SKM-1 (cell line): ENCODE measurements around the gene OR52E4.

Experiments used
- DNase-seq: peaks from one replicate; lab custom pipeline; 2025; ENCODE audit not compliant: unreplicated experiment; lab: John Stamatoyannopoulos, UW

OR52E4 gene

DNA sequence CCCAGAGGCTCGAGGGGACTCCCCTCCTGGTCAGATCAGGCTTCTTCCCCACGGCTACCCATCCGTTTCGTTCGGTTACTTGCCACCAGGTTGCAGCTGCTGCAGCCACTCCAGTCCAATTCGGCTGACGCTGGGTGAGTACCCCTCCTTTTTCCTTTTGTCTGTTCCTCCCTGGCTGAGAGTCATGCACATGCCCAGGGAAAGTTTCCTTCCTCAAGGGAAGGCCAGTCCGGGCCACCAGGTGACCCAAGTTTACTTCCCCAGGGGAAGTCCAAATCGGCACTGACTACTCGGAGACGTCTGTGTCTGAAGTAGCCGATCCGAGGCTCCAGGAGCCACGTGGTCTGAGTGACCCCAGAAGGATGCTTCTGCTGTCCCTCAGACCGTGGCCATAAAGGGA lies 48.4 kb downstream of the OR52E4 start:
- DNase-seq, result no peak

DNA sequence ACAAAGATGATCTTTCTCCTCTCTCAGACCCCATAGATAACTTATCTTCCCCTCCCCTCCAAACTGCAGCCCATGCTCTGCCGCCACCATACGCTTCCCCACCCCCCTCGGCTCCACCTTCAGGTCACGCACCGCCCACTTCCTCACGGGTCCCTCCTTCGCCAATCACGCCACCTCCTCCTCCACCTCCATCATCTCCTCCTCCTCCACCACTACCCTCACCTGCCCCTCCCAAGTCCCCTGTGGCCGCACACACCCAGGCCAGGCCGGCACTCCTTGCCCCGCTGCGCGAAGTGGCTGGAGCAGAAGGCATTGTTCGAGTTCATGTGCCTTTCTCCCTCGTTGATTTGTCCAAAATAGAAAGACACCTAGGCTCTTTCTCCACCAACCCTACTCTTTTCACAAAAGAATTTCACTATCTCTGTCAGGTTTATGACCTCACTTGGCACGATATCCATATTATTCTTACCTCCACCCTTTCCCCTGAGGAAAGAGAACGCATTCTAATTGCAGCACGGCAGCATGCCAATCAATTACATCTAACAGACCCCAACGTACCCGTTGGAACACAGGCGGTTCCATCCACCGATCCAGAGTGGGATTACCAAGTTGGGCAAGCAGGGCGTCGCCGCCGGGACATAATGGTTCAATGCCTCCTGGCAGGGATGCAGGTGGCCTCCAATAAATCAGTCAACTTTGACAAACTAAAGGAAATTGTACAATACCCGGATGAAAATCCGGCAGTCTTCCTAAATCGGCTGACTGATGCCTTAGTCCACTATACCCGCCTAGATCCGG lies 49.3 kb downstream of the OR52E4 start:
- DNase-seq, result no peak

DNA sequence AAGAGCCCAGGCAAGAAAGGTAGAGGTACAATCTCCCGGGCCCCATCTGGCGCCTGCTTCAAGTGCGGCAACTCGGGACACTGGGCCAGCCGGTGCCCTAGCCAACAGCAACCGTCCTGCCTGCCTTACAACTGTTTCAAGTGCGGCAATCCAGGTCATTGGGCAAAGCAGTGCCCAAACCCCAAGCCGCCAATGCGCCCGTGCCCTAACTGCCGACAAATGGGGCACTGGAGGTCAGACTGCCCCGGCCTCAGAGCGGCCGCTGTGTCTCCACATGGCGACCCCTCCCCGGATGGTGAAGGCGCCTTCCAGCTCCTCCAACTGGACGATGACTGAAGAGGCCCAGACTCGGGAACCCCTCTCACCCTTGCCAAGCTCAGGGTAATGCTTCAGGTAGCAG lies 50.2 kb downstream of the OR52E4 start:
- DNase-seq, result no peak

DNA sequence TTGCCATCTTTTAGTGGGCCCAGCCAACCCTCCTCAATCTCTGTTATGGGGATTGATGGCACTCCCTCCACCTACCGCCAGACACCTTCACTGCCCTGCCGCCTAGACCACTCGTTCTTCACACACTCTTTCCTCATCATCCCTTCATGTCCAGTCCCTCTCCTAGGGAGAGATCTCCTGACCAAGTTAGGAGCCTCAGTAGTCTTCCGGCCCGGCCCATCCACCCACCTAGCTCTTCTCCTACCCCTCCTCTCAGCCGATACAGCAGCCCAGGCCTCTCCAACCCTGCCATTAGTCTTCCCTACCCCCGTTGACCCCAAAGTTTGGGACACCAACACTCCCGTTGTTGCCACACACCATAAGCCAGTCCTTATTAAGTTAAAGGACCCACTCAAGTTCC lies 50.6 kb downstream of the OR52E4 start:
- no peak for DNase-seq

DNA sequence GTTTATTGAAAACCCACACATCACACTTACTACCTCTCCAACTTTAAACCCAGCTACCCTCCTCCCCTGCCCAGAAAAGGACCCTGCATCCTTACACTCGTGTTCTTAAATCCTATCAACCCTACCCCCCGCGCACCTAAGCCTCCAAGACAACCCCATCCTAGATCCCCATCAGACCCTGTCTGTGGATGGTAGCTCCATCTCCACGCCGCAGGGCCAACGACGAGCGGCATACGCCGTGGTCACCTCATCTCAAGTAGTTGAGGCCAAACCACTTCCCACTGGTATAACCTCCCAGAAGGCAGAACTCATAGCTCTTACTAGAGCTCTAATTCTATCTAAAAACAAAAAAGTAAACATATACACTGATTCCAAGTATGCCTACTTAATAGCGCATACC lies 52.2 kb downstream of the OR52E4 start:
- no peak for DNase-seq

DNA sequence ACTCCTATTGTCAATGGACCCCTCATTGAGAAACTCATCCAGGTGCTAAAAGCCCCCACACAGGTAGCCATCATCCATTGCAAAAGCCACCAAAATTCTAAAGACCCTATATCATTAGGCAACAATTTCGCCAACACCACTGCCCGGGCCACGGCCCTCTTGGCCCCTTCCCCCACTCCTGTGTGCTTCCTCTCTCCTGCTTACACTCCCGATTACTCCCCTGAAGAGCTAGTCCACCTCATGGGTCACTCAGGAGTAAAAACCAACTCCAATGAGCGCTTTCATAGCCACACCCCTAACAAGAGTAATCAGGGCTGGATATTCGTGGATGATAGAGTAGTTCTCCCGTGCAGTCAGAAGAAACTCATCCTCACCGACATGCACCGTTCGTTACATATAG lies 52.7 kb downstream of the OR52E4 start:
- no peak for DNase-seq
